ENCODE results near the gene LMLN. TPM values are rescaled to one million over a fixed set of nuclear protein-coding genes. Genes with fewer than 3 reads are reported as not detected.

The LMLN gene
- total RNA-seq, 2 experiments from 2014 or later = 0.50 to 6.2 TPM

DNA sequence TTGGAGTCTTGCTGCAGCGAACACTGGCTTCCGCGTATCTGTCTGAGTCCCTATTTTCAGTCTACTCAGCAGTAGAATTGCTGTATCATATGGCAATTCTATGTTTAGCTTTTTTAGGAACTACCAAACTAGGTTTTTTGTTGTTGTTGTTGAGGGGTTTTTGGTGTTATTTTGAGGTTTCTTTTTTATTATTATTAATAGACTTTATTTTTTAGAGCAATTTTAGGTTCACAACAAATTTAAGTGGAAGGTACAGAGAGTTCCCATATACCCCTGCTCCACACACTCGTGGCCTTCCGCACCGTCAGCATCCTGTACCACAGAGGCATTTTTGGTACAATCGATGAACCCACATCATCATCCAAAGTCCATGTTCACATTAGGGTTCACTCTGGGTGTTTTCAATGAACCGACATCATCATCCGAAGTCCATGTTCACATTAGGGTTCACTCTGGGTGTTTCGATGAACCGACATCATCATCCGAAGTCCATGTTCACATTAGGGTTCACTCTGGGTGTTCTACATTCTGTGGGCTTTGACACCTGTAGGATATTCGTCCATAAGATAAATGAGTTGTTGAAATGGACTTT is 67.9 kb downstream of the LMLN start:
- ChIA-PET CTCF (ENCODE audit: unreplicated experiment) (no interaction called here), POLR2A (no interaction called here)
- Histone ChIP-seq H3K4me3 (ENCODE audit: low read depth, low read length, poor library complexity, severe bottlenecking) (no peak overlapping the region), H3K9me3 (ENCODE audit: low read length) (no peaks in the 10 kb centered on the region), H3K79me2 (ENCODE audit: insufficient read depth, low read depth, low read length) (no peaks in the 10 kb centered on the region), H2AFZ (ENCODE audit: low read length) (no peak overlapping the region), H3K27ac (ENCODE audit: low read depth, low read length, poor library complexity, severe bottlenecking) (no peak overlapping the region), H3K4me2 (ENCODE audit: low read length) (no peak overlapping the region), H3K9me2 (ENCODE audit: insufficient read depth, low read length) (no peaks in the 10 kb centered on the region), H4K20me1 (ENCODE audit: insufficient read depth, low read length) (no peaks in the 10 kb centered on the region), H3K36me3 (ENCODE audit: insufficient read depth, low read length) (no peaks in the 10 kb centered on the region), H3K4me1 (ENCODE audit: insufficient read depth, low read length, poor library complexity, severe bottlenecking) (no peaks in the 10 kb centered on the region)
- TF ChIP-seq, protein P1, sequence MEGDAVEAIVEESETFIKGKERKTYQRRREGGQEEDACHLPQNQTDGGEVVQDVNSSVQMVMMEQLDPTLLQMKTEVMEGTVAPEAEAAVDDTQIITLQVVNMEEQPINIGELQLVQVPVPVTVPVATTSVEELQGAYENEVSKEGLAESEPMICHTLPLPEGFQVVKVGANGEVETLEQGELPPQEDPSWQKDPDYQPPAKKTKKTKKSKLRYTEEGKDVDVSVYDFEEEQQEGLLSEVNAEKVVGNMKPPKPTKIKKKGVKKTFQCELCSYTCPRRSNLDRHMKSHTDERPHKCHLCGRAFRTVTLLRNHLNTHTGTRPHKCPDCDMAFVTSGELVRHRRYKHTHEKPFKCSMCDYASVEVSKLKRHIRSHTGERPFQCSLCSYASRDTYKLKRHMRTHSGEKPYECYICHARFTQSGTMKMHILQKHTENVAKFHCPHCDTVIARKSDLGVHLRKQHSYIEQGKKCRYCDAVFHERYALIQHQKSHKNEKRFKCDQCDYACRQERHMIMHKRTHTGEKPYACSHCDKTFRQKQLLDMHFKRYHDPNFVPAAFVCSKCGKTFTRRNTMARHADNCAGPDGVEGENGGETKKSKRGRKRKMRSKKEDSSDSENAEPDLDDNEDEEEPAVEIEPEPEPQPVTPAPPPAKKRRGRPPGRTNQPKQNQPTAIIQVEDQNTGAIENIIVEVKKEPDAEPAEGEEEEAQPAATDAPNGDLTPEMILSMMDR (conservative IDR thresholded peaks at IDR 0.05; ENCODE audit: low read length) = no peak
- TF ChIP-seq EZH2phosphoT487 (IDR thresholded peaks at IDR 0.05; ENCODE audit: borderline replicate concordance, low read depth, low read length) = no peak
- BruUV-seq (replicated peaks) = no TSS peak
- DNase-seq (ENCODE audit: low spot score) = no peak
- intact Hi-C loops (cut with micrococcal nuclease; ENCODE audit: unreplicated experiment) = no loop called here

DNA sequence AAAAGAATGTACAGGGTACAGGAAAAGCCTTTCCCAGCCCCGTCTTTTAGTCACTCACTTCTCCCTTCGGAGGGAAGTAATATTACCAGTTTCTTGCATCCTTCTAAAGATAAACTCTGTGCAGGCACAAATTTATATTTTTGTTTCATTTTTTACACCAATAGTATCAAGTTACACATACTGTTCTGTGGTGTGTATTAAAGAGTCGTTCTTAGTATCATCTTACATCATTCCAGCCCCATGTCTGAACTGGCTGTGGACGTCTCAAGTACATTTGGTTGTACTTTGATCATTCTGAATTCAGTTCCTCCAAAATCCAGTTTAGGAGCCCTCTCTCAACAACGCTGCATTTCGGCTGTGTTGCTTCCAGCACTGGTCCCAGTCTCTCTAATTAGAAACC is 68.7 kb downstream of the LMLN start:
- DNase-seq (ENCODE audit: low spot score) = no peak
- no peaks in the 10 kb centered on the region for H3K36me3 ChIP-seq (ENCODE audit: insufficient read depth, low read length)
- intact Hi-C loops (cut with micrococcal nuclease; ENCODE audit: unreplicated experiment) = no loop called here
- no peak overlapping the region for H3K4me3 ChIP-seq (ENCODE audit: low read depth, low read length, poor library complexity, severe bottlenecking)
- no peaks in the 10 kb centered on the region for H3K79me2 ChIP-seq (ENCODE audit: insufficient read depth, low read depth, low read length)
- no peak overlapping the region for H2AFZ ChIP-seq (ENCODE audit: low read length)
- no peaks in the 10 kb centered on the region for H3K9me3 ChIP-seq (ENCODE audit: low read length)
- ChIA-PET CTCF (ENCODE audit: unreplicated experiment) (no interaction called here), POLR2A (no interaction called here)
- BruUV-seq (replicated peaks) = no TSS peak
- H3K9me2 ChIP-seq (ENCODE audit: insufficient read depth, low read length) = no peaks in the 10 kb centered on the region
- H3K27ac ChIP-seq (ENCODE audit: low read depth, low read length, poor library complexity, severe bottlenecking) = no peak overlapping the region
- no peak overlapping the region for H3K4me2 ChIP-seq (ENCODE audit: low read length)
- no peaks in the 10 kb centered on the region for H4K20me1 ChIP-seq (ENCODE audit: insufficient read depth, low read length)
- no peaks in the 10 kb centered on the region for H3K4me1 ChIP-seq (ENCODE audit: insufficient read depth, low read length, poor library complexity, severe bottlenecking)
- TF ChIP-seq EZH2phosphoT487 (IDR thresholded peaks at IDR 0.05; ENCODE audit: borderline replicate concordance, low read depth, low read length) = no peak
- TF ChIP-seq, protein P1 (conservative IDR thresholded peaks at IDR 0.05; ENCODE audit: low read length) = no peak

DNA sequence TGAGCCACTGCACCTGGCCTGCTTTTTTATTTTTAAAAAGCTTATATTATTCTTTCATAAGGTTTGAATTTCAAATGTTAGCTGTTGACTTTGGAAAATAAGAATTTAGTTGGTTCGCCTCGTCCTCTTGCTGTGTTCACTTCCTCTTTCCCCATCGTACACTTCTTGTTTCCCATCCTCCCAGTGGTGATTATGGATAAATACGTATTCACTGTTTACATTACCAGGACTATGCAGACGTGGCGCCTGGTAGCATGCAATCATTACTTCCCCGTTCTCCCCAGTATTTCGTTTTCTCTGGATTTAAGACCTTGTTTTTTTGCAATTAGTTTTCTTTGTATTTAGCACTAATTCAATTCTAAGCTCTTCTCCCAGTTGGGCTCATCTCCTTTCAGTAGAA is 70.1 kb downstream of the LMLN start:
- POLR2A ChIA-PET = no interaction called here
- Histone ChIP-seq H4K20me1 (ENCODE audit: insufficient read depth, low read length) (no peaks in the 10 kb centered on the region), H3K36me3 (ENCODE audit: insufficient read depth, low read length) (no peaks in the 10 kb centered on the region), H3K4me3 (ENCODE audit: low read depth, low read length, poor library complexity, severe bottlenecking) (no peak overlapping the region), H3K9me3 (ENCODE audit: low read length) (no peaks in the 10 kb centered on the region), H3K4me2 (ENCODE audit: low read length) (no peak overlapping the region), H2AFZ (ENCODE audit: low read length) (no peak overlapping the region), H3K9me2 (ENCODE audit: insufficient read depth, low read length) (no peaks in the 10 kb centered on the region), H3K27ac (ENCODE audit: low read depth, low read length, poor library complexity, severe bottlenecking) (no peak overlapping the region), H3K79me2 (ENCODE audit: insufficient read depth, low read depth, low read length) (no peaks in the 10 kb centered on the region), H3K4me1 (ENCODE audit: insufficient read depth, low read length, poor library complexity, severe bottlenecking) (no peaks in the 10 kb centered on the region)
- intact Hi-C loops (cut with micrococcal nuclease; ENCODE audit: unreplicated experiment) = no loop called here
- CTCF ChIA-PET (ENCODE audit: unreplicated experiment) = no interaction called here
- BruUV-seq (replicated peaks) = no TSS peak
- DNase-seq (ENCODE audit: low spot score) = no peak
- no peak for TF ChIP-seq EZH2phosphoT487 (IDR thresholded peaks at IDR 0.05; ENCODE audit: borderline replicate concordance, low read depth, low read length)
- TF ChIP-seq, protein P1 (conservative IDR thresholded peaks at IDR 0.05; ENCODE audit: low read length) = no peak

All from OCI-LY7 (cell line).